Bladder microvascular endothelial cell (primary cell): Measurements from ENCODE around the gene GPN2. TPM values are rescaled to one million over a fixed set of nuclear protein-coding genes. Genes with fewer than 3 reads are reported as not detected.

ENCODE experiments used
- total RNA-seq: library from RNA; depleted of rRNA; stranded (reverse); fragments of >200 nt; gene quantifications from 2 replicates; pipeline ENCODE4 v1.2.3, GENCODE V29; 2014

Gene GPN2
- total RNA-seq = 6.6 and 12.5 TPM in 2 replicates

GRCh38 chr1:26889551-26890466, at the start of gene GPN2:
GPN2 (minus strand) TSS chr1:26890283; CDS start chr1:26890096, 187 bp downstream.

DNA sequence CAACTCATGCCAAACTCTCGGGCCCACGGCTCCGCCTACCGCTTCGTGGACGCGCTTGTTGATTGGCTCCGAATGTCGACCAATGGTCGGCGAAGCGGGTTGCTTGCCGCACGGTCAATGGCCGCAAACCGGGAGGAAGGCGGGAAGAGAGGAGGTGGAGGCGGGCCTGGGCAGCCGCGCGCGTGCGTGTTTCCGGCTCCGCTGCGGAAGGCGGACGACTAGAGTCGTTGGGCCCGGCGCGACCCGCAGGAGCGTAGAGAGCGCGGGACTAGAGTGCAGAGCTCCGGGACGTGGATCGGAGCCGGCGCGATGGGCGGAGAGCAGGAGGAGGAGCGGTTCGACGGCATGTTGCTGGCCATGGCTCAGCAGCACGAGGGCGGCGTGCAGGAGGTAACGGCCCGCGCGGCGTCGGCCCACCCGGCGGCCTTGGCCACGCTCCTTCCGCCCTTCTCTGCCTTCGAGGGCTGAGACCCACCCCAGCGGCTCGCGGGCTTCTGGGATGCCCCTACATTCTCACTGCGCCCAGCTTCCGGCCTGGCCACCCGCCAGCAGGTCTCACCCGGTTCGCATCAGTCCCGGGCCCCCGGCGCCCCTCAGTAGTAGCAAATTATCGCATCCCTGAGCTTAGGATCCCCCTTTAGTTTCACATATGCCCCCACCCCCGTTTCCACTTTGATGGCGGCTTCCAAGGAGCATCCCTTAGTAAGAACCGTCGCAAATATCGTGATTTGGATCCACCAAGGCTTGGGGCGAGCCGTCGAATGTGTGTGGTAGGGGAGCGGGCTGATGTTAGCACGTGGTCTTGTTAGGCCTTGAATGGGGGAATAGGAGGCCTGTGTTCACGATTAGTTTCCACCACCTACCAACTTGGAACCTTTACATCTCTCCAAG, 31.7 kb upstream of the GPN2 start, which contains the start of gene NUDC:
Gene NUDC (plus strand): TSS at position 204 of the 891 bp plus-strand sequence. CDS start 106 bp downstream, at position 310.

GRCh38 chr1:26913754-26914619, 23.9 kb upstream of the GPN2 start, which contains the start of gene NR0B2:
NR0B2 (minus strand) TSS chr1:26913975; CDS start chr1:26913940, 35 bp downstream.

GRCh38 chr1:26900001-26900814, 10.1 kb upstream of the GPN2 start, which contains the start of gene GPATCH3:
GPATCH3 (minus strand) TSS chr1:26900467; CDS start chr1:26900442, 25 bp downstream.

GRCh38 chr1:26862781-26863684, 27.1 kb downstream of the GPN2 start, which contains the start of gene SFN:
SFN (plus strand) TSS chr1:26863149; CDS start chr1:26863213, 64 bp downstream.

DNA sequence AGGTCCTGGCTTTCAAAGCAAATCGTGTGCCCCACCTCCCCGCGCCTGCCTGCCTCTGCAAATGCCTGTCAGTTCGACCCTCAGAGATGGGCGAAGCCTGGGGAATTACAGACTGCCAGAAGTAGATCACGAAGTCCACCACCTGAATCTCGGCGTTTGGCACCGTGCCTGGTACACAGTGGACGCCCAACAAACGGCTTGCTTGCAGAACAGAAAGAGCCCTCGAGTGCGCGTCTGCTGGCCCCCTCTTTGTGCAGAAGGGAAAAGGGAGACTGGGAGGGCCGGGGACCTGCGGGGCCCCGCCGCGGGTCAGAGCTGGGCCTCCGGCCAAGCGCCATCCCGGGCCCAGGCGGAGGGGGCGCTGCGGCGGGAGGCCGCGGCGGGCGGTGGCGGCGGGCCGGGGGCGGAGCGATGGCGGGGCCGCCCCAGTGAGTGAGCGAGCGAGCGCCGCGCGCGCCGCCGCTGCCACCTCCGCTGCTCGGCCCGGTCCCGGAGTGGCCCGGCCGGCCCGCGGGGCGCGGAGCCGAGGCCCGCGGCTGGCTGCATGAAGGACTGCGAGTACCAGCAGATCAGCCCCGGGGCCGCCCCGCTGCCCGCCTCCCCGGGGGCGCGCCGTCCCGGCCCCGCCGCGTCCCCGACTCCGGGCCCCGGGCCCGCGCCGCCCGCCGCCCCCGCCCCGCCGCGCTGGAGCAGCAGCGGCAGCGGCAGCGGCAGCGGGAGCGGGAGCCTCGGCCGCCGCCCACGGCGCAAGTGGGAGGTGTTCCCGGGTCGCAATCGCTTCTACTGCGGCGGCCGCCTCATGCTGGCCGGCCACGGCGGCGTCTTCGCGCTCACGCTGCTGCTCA, 63.6 kb downstream of the GPN2 start, which contains the start of gene ZDHHC18:
Gene ZDHHC18 (plus strand): TSS at position 428 of the 845 bp plus-strand sequence. CDS start 117 bp downstream, at position 545.

Other genes starting within 250 kb of the GPN2 start
- 12.5 and 49.2 TPM in 2 replicates for gene ARID1A, start 194.3 kb downstream of the GPN2 start, total RNA-seq
- gene PIGV, start 102.3 kb downstream of the GPN2 start, total RNA-seq = 5.6 and 5.7 TPM in 2 replicates
- gene ZDHHC18, start 63.6 kb downstream of the GPN2 start, total RNA-seq = 3.7 and 11.1 TPM in 2 replicates
- gene SFN, start 27.1 kb downstream of the GPN2 start, total RNA-seq = 0.16 and 0.25 TPM in 2 replicates
- gene GPATCH3, start 10.2 kb upstream of the GPN2 start, total RNA-seq = 9.1 and 11.4 TPM in 2 replicates
- not detected in 2 replicates for gene NR0B2, start 23.7 kb upstream of the GPN2 start, total RNA-seq
- gene NUDC, start 31.5 kb upstream of the GPN2 start, total RNA-seq = 20.9 and 32.0 TPM in 2 replicates
- gene KDF1, start 70.2 kb upstream of the GPN2 start, total RNA-seq = not detected in 2 replicates
- gene TRNP1, start 103.4 kb upstream of the GPN2 start, total RNA-seq = 5.2 and 5.8 TPM in 2 replicates
- 0.25 and 0.81 TPM in 2 replicates for gene TENT5B, start 122.6 kb upstream of the GPN2 start, total RNA-seq